ENCODE data around the gene ADGRG7.

The ADGRG7 gene, protein sequence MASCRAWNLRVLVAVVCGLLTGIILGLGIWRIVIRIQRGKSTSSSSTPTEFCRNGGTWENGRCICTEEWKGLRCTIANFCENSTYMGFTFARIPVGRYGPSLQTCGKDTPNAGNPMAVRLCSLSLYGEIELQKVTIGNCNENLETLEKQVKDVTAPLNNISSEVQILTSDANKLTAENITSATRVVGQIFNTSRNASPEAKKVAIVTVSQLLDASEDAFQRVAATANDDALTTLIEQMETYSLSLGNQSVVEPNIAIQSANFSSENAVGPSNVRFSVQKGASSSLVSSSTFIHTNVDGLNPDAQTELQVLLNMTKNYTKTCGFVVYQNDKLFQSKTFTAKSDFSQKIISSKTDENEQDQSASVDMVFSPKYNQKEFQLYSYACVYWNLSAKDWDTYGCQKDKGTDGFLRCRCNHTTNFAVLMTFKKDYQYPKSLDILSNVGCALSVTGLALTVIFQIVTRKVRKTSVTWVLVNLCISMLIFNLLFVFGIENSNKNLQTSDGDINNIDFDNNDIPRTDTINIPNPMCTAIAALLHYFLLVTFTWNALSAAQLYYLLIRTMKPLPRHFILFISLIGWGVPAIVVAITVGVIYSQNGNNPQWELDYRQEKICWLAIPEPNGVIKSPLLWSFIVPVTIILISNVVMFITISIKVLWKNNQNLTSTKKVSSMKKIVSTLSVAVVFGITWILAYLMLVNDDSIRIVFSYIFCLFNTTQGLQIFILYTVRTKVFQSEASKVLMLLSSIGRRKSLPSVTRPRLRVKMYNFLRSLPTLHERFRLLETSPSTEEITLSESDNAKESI

DNA sequence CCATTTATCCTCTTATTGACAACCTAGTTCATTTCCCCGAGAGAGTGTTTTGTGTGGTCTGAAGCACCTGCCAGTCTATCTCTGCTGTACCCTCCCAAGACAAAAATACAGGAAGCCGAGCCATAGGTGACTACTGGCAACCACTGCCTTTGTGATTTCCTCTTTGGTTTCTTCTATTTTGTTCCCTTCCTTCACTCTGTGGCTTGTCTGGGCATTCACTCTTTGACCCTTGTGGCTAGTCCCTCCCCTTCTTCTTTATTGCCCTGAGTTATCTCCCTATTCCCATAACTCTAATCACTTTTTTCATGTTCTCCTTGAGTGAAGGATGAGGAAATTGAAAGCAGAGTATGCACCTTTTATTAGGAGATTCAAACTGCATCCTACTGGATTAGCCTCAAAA, at the start of gene ADGRG7:
Gene ADGRG7 (plus strand): TSS at position 297 of the 400 bp plus-strand sequence. CDS start 256 bp downstream, outside the sequence.
- TF ChIP-seq, protein P1, sequence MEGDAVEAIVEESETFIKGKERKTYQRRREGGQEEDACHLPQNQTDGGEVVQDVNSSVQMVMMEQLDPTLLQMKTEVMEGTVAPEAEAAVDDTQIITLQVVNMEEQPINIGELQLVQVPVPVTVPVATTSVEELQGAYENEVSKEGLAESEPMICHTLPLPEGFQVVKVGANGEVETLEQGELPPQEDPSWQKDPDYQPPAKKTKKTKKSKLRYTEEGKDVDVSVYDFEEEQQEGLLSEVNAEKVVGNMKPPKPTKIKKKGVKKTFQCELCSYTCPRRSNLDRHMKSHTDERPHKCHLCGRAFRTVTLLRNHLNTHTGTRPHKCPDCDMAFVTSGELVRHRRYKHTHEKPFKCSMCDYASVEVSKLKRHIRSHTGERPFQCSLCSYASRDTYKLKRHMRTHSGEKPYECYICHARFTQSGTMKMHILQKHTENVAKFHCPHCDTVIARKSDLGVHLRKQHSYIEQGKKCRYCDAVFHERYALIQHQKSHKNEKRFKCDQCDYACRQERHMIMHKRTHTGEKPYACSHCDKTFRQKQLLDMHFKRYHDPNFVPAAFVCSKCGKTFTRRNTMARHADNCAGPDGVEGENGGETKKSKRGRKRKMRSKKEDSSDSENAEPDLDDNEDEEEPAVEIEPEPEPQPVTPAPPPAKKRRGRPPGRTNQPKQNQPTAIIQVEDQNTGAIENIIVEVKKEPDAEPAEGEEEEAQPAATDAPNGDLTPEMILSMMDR (IDR thresholded peaks at IDR 0.05), result no peak
- no peak for TF ChIP-seq ZFX (IDR thresholded peaks at IDR 0.05; ENCODE audit: borderline replicate concordance)
- H3K27ac ChIP-seq, result no peak within 1 kb of the TSS

DNA sequence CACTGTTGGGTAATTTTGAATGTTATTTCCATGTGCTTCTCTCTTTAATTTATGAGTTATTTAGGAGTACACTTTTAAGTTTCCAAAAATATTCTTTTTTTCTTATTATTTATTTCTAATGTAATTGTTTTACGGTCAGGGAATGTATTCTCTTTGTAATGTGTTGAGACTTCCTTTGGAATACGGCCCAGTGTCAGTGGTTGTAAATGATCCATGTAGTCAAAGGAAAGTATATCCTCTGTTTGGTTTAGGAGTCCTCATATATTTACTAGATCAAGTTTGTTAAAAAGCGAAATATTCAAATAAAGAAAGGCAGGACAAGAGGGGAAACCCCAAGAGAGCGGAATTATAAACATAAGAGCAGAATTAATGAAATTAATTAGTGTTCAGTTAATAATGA, 49.0 kb upstream of the ADGRG7 start:
- TF ChIP-seq, protein P1 (IDR thresholded peaks at IDR 0.05), result no peak
- no peak for TF ChIP-seq ZFX (IDR thresholded peaks at IDR 0.05; ENCODE audit: borderline replicate concordance)
- H3K27ac ChIP-seq, result peak overlapping the region; percentile 97

DNA sequence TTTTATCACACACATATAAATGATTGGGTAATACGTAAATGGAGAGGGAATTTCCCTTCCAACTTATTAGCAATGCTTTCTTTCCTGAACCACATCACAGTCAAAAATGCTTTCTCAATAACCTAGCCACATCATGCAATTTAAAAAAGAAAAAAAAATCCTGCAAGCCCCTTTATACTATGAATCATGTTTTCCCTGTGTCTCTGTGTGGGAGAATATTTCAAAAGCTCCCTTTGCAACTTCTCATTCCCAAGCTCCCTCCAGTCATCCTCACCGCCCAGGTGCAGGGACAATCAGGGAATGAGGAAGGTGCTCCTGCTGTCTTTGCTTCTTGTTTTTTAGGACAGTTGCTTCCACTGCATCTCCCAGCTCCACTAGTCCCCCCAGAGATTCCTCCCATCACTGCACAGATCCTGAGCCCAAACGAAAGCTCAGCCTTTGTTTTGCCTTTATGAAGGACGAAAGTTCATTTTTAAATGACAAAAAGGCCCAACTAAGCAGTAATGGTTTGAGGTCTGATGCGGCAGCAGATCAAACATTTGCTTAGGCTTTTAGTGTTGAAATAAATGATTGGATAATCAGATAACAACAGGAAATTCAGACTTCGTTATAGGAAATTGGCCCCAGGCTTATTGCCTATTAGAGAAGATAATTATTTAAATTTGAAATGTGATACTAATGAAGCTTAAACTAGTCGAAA, 47.8 kb upstream of the ADGRG7 start:
- TF ChIP-seq, protein P1 (IDR thresholded peaks at IDR 0.05), result no peak
- no peak for TF ChIP-seq ZFX (IDR thresholded peaks at IDR 0.05; ENCODE audit: borderline replicate concordance)
- H3K27ac ChIP-seq, result peak overlapping the region; percentile 97

DNA sequence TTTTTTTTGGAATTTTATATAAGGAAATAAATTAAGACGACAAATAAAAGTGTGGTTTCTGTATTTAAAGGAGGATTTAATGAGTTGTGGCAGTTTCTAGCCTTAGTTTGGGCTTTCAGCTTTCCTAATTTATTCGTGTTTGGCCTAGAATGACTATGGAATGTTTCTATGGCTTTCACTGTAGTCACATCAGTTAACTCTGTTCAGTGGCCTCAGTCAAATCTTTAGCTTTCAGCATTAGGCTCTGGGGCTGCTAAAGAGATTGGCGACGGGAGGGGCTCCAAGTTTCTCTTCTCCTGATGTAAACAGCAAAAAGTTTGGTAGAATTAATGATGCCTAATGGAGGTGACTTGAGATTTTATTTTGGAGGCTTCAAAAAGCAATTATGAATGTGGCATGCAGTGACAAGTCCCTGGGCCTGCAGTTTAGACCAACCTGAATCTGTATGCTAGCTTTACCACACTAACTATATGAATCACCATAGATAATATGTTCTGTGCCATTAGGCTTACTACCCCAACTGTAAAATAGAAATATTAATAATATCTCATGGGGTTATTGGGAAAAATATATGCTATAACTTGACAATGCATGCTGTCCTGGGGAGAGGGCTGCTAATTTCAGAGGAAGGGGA, 47.1 kb upstream of the ADGRG7 start:
- TF ChIP-seq, protein P1 (IDR thresholded peaks at IDR 0.05), result no peak
- peak overlapping the region; percentile 97 for H3K27ac ChIP-seq

DNA sequence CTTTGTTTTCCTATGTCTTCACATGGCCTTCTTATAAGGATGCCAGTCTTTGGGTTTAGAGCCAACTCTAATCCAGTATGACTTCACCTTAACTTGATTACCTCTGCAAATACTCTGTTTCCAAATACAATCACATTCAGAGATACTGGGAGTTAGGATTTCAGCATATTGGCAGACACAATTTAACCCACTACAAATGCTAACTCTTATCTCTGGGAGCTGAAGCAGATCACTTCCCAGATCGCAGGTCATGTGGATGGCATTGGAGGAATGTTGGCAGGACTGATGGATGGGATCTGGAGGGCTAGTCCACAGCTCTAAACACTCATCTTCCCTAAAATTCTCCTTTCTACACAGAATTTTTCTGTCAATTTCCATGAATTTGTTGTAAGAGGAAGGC, 46.2 kb upstream of the ADGRG7 start:
- no peak for TF ChIP-seq ZFX (IDR thresholded peaks at IDR 0.05; ENCODE audit: borderline replicate concordance)
- TF ChIP-seq, protein P1 (IDR thresholded peaks at IDR 0.05), result no peak

DNA sequence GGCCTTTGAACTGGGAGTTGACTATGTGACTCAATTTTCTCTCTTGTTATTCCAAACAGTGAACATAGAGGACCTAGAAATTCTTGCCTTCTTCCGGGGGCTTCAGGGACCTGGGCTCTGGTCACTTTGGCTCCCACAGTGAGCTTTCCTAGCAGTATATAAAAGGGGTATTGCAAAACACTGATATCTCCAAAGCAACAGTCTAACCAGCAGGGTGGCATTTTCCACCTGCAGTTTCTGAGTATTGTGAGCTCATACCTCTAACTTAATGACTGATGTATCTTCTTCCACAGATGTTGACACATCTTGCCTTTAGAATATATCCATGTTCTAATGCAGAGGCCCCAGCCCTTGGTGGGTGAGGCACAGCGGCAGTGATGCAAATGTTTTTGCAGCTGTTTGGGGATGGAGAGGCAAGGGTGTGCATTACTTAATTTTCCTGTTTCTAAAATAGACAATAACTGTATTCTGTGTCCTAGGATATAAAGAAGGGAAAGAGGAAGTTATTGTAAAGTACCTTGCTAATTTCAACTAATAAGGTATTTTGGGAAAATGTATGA, 45.7 kb upstream of the ADGRG7 start:
- no peak for TF ChIP-seq ZFX (IDR thresholded peaks at IDR 0.05; ENCODE audit: borderline replicate concordance)
- TF ChIP-seq, protein P1 (IDR thresholded peaks at IDR 0.05), result no peak
- H3K27ac ChIP-seq, result peak overlapping the region; percentile 97

More for the DNA sequence above, 46.2 kb upstream of the ADGRG7 start:
- H3K27ac ChIP-seq, result peak overlapping the region; percentile 97
